ENCODE data around the gene NDST3.

The NDST3 gene

DNA sequence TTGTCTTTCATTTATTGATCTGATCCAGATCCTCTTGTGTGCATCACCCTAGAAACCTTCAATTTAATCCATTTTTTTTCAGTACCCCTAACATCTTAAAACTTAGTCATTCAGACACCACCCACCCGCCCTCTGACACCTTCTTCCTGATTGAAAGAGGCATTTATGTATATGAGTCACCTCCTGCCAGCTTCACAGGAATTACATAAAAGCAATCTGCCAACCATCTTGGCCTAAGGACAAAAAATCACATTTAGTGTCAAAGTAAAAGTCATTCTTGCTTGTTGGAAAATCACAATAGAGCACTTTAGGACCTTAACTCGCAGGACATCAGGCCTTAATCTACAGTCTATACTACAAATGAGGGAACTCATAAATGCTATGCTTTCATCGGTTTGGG, 52.1 kb downstream of the NDST3 start:
- ChIA-PET CTCF (interaction anchor here (1.1 kb wide), 1 partner anchor 10 kb away, joined by 4 read pairs; no protein-coding TSS in a partner anchor), POLR2A (no interaction called here)
- no peak for DNase-seq (ENCODE audit: extremely low spot score)
- no peak for TF ChIP-seq SUZ12 (IDR thresholded peaks at IDR 0.05)
- TF ChIP-seq CTBP1 (IDR thresholded peaks at IDR 0.05; ENCODE audit: borderline replicate concordance), result no peak
- TF ChIP-seq, protein P1, sequence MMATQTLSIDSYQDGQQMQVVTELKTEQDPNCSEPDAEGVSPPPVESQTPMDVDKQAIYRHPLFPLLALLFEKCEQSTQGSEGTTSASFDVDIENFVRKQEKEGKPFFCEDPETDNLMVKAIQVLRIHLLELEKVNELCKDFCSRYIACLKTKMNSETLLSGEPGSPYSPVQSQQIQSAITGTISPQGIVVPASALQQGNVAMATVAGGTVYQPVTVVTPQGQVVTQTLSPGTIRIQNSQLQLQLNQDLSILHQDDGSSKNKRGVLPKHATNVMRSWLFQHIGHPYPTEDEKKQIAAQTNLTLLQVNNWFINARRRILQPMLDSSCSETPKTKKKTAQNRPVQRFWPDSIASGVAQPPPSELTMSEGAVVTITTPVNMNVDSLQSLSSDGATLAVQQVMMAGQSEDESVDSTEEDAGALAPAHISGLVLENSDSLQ (IDR thresholded peaks at IDR 0.05), result no peak
- TF ChIP-seq NFRKB (IDR thresholded peaks at IDR 0.05), result no peak
- TF ChIP-seq ARNT (IDR thresholded peaks at IDR 0.05), result no peak
- no peak for TF ChIP-seq HDGF (IDR thresholded peaks at IDR 0.05; ENCODE audit: borderline replicate concordance)
- no peak for TF ChIP-seq BHLHE40 (IDR thresholded peaks at IDR 0.05; ENCODE audit: borderline replicate concordance)
- TF ChIP-seq SP1 (IDR thresholded peaks at IDR 0.05), result no peak
- no peak for TF ChIP-seq ZNF384 (IDR thresholded peaks at IDR 0.05)
- no peak for TF ChIP-seq L3MBTL2 (conservative IDR thresholded peaks at IDR 0.05)
- no peak for TF ChIP-seq FOXA1 (IDR thresholded peaks at IDR 0.05)
- TF ChIP-seq ELF4 (IDR thresholded peaks at IDR 0.05), result no peak
- TF ChIP-seq LEF1 (IDR thresholded peaks at IDR 0.05; ENCODE audit: borderline replicate concordance), result no peak
- no peak for TF ChIP-seq TARDBP (IDR thresholded peaks at IDR 0.05)
- no peak for TF ChIP-seq FOXM1 (IDR thresholded peaks at IDR 0.05; ENCODE audit: borderline replicate concordance)
- TF ChIP-seq FOXK2 (IDR thresholded peaks at IDR 0.05), result no peak

DNA sequence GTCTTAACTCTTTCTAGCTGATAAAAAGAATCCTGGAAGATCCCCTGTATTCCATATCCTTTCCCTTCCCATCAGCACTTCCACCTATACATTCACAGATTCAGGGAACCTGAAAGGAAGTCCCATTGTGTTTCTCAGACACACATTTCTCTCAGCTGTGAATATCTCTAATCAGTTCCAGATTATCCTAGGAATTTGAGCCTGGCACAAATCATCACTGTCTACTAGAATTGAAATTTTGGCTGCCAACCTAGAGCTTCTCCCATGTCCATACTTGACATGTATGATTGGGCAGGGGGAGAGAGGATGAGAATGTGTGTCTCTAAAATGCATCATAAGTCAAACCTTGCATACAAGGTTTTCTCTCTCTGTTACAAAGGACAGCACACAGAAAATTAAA, 53.1 kb downstream of the NDST3 start:
- ChIA-PET CTCF (no interaction called here), POLR2A (no interaction called here)
- no peak for DNase-seq (ENCODE audit: extremely low spot score)
- TF ChIP-seq CTBP1 (IDR thresholded peaks at IDR 0.05; ENCODE audit: borderline replicate concordance) (no peak), SP1 (IDR thresholded peaks at IDR 0.05) (no peak)

DNA sequence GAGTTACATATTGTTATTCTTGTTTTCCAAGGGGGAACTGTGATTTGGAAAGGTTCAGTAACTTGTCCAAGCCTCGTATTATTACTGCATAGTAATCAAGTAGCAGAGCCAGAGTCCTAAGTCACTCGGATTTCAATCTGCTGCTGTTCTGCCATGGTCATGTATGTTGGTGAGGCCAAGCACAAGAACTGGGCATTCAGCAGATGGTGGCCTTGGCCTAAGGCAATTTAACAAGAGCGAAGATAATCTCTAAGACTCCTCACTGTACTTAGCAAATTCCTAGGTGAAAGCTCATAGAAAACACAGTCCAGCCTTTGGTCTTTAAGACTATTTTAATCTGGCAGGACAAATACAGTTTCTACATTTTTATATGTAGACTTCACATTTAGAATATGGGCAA, 64.8 kb downstream of the NDST3 start:
- DNase-seq (ENCODE audit: extremely low spot score), result no peak
- no peak for TF ChIP-seq L3MBTL2 (conservative IDR thresholded peaks at IDR 0.05)
- TF ChIP-seq TARDBP (IDR thresholded peaks at IDR 0.05), result no peak
- no peak for TF ChIP-seq ELF4 (IDR thresholded peaks at IDR 0.05)
- TF ChIP-seq ZNF384 (IDR thresholded peaks at IDR 0.05), result no peak
- no peak for TF ChIP-seq FOXM1 (IDR thresholded peaks at IDR 0.05; ENCODE audit: borderline replicate concordance)
- TF ChIP-seq BHLHE40 (IDR thresholded peaks at IDR 0.05; ENCODE audit: borderline replicate concordance), result no peak
- no peak for TF ChIP-seq LEF1 (IDR thresholded peaks at IDR 0.05; ENCODE audit: borderline replicate concordance)
- ChIA-PET POLR2A (no interaction called here), CTCF (no interaction called here)

DNA sequence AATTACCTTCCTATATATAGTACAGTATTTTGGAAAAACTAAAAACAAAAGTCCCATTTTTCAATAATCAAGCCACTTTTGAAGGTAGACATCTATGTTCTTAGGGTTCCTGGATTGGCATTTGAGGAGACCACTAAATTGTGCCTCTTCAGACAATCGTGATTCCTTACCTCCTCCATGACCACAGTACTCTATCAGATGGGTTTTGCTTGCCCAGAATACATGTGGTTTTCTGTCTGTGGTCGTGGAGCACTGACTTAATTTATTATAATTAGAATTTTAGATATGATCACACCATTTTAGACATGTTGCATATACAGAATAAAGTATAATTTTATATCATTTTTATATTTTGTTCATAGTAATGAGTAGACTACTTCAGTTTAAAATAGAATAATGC, 67.9 kb downstream of the NDST3 start:
- TF ChIP-seq BHLHE40 (IDR thresholded peaks at IDR 0.05; ENCODE audit: borderline replicate concordance) (no peak), ELF4 (IDR thresholded peaks at IDR 0.05) (no peak), TARDBP (IDR thresholded peaks at IDR 0.05) (no peak), ARNT (IDR thresholded peaks at IDR 0.05) (no peak), FOXK2 (IDR thresholded peaks at IDR 0.05) (no peak), SUZ12 (IDR thresholded peaks at IDR 0.05) (no peak), CTBP1 (IDR thresholded peaks at IDR 0.05; ENCODE audit: borderline replicate concordance) (no peak), SP1 (IDR thresholded peaks at IDR 0.05) (no peak), FOXM1 (IDR thresholded peaks at IDR 0.05; ENCODE audit: borderline replicate concordance) (no peak), FOXA1 (IDR thresholded peaks at IDR 0.05) (no peak), NFRKB (IDR thresholded peaks at IDR 0.05) (no peak), ZNF384 (IDR thresholded peaks at IDR 0.05) (no peak)
- TF ChIP-seq, protein P1 (IDR thresholded peaks at IDR 0.05), result no peak
- DNase-seq (ENCODE audit: extremely low spot score), result no peak
- POLR2A ChIA-PET, result no interaction called here

DNA sequence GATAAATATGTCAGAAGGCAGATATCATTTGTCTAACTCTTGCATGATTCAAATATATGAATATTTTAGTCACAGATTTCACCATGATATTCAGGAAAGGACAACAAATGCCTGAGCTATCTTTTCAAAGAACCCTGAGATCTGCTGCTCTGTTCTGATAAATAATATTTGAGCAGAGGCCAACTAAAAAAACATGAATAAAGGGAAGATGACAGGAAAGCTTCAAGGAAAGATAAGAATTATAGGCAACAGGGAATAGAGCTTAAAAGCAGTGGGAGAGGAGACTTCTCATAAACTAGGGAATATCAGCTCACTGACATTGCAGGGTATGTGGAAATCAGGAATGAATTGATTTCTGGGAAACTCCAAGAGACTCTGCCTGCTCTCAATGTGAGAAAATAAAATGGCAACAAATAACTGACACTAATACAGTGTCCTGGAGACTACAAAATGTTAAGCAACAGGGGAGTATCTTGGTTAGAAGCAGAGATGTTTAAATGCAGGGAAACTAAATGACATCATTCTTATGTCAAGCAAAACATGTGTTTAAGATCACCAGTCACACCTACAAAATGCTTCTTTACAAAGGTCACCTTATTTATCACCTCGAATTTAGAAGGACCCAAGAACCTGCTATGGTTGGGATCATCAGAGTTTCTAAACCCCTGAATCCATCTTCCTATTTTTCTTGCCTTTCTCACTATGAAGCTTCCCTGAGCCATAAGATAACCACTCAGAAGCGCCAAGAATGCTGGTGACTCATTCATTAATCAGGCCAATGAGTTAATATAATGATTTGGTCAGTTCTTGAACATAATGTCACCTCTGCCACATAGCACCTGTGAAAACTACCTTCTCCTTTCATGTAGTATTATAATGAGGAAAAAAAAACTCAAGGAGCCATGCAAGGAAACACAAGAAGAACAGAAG, 78.1 kb downstream of the NDST3 start:
- ChIA-PET POLR2A (no interaction called here), CTCF (no interaction called here)
- TF ChIP-seq LEF1 (IDR thresholded peaks at IDR 0.05; ENCODE audit: borderline replicate concordance), result no peak
- TF ChIP-seq HDGF (IDR thresholded peaks at IDR 0.05; ENCODE audit: borderline replicate concordance), result no peak
- no peak for DNase-seq (ENCODE audit: extremely low spot score)

More for the DNA sequence above, 67.9 kb downstream of the NDST3 start:
- CTCF ChIA-PET, result no interaction called here

DNA sequence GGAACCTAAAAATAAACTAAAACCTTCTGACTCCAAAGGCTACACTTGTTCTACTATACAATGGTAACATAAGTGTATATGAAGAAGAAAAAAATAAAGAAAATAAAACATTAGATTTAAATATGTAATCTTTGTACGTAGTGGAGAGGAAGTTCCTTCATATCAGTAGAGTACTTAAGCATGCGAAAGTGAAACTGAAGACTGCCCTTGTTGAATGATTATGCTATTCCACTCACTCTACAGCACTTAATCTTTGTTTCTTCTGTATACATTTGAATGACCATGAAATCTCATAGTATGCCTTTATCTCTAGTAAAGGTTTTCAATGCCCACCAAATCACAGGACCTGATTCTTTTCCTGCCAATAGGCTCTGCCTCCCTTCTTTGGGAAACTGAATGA, 78.9 kb downstream of the NDST3 start:
- TF ChIP-seq, protein P1 (IDR thresholded peaks at IDR 0.05), result no peak
- no peak for TF ChIP-seq LEF1 (IDR thresholded peaks at IDR 0.05; ENCODE audit: borderline replicate concordance)
- TF ChIP-seq NFRKB (IDR thresholded peaks at IDR 0.05), result no peak
- TF ChIP-seq FOXK2 (IDR thresholded peaks at IDR 0.05), result no peak
- no peak for TF ChIP-seq ZNF384 (IDR thresholded peaks at IDR 0.05)
- TF ChIP-seq HDGF (IDR thresholded peaks at IDR 0.05; ENCODE audit: borderline replicate concordance), result no peak
- no peak for TF ChIP-seq TARDBP (IDR thresholded peaks at IDR 0.05)
- TF ChIP-seq SUZ12 (IDR thresholded peaks at IDR 0.05), result no peak
- TF ChIP-seq L3MBTL2 (conservative IDR thresholded peaks at IDR 0.05), result no peak
- DNase-seq (ENCODE audit: extremely low spot score), result no peak
- CTCF ChIA-PET, result no interaction called here
- POLR2A ChIA-PET, result no interaction called here
